Retinal pigment epithelial cell (primary cell): ENCODE measurements around the gene GOLIM4.

Experiments
- DNase-seq: peaks from one replicate; pipeline ENCODE4 v3.0.0-alpha.2; 2010; ENCODE audit warnings: low read depth
- H3K4me3 ChIP-seq: 2 replicates; pipeline ENCODE4 v1.5.1; 2011; ENCODE audit warnings: mild to moderate bottlenecking, low read length, control low read depth, moderate library complexity
- CTCF ChIP-seq: conservative IDR thresholded peaks from 2 replicates; pipeline ENCODE4 v1.5.1; 2011; ENCODE audit warnings: low read depth, low read length, control low read depth, inconsistent platforms

Gene GOLIM4

DNA sequence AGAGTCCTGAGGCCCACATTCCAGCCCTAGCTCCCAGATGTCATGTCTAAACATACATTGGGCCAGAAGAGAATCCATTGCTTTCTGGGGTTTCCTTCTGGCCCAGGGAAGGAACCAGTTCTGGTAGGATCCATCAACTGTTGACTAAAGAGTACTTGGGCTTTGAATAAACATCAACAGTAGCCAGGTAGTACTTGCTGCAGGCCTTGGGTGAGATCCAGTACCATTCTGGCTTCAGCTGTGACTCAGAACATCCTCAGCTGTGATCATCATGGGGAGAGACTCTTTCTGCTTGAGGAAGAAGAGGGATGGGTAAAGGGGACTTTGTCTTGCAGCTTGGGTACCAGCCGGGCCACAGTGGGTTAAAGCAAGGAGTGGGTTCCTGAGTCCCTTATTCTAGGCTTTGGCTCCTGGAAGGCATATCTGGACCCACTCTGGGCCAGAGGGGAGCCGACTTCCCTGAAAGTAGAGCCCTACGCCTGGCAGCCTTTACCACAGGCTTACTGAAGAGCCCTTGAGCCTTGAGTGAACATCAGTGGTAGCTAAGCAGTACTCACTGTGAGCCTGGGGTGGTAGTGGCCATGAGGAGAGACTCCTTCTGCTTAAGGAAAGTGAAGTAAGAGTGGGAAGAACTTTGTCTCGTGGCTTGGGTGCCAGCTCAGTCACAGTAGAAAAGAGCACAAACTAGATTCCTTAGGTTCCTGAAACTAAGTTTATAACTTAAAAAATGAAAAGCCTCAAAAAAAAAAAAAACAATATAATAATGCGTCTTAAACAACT lies 128.3 kb downstream of the GOLIM4 start:
- H3K4me3 ChIP-seq, result no peak overlapping the region
- DNase-seq, result no peak
- no peak for TF ChIP-seq CTCF
